Activated CD4-positive, alpha-beta T cell treated with anti-CD3 and anti-CD28 coated beads, Interleukin-2, amount 50 U/mL, for 1 hour (primary cell): ENCODE data around the gene BBS9.

Source experiments
- DNase-seq: peaks from one replicate; pipeline ENCODE4 v3.0.0-alpha.2; 2020

BBS9 gene

GRCh38 chr7:33627741-33628140 lies 498.4 kb downstream of the BBS9 start:
- DNase-seq: no peak

GRCh38 chr7:33628894-33629293 lies 499.5 kb downstream of the BBS9 start:
- DNase-seq: no peak

- no peak for DNase-seq
Measured at GRCh38 chr7:33630359-33630758, 501.0 kb downstream of the BBS9 start.

- DNase-seq: no peak
Measured at GRCh38 chr7:33632322-33632721, 503.0 kb downstream of the BBS9 start.

GRCh38 chr7:33632840-33633525 lies 503.6 kb downstream of the BBS9 start:
- no peak for DNase-seq

GRCh38 chr7:33634606-33635005 lies 505.2 kb downstream of the BBS9 start:
- no peak for DNase-seq

GRCh38 chr7:33636359-33636758 lies 507.0 kb downstream of the BBS9 start:
- no peak for DNase-seq

- no peak for DNase-seq
Measured at GRCh38 chr7:33639552-33640197, 510.3 kb downstream of the BBS9 start.

GRCh38 chr7:33640741-33641140 lies 511.4 kb downstream of the BBS9 start:
- DNase-seq: no peak

- no peak for DNase-seq
Measured at GRCh38 chr7:33642312-33642711, 512.9 kb downstream of the BBS9 start.

- DNase-seq: no peak
Measured at GRCh38 chr7:33643530-33643929, 514.2 kb downstream of the BBS9 start.

- DNase-seq: no peak
Measured at GRCh38 chr7:33644489-33644888, 515.1 kb downstream of the BBS9 start.

- DNase-seq: no peak
Measured at GRCh38 chr7:33645104-33645503, 515.7 kb downstream of the BBS9 start.

GRCh38 chr7:33646166-33646565 lies 516.8 kb downstream of the BBS9 start:
- no peak for DNase-seq

GRCh38 chr7:33646891-33647391 lies 517.6 kb downstream of the BBS9 start:
- no peak for DNase-seq

- no peak for DNase-seq
Measured at GRCh38 chr7:33649476-33650441, 520.4 kb downstream of the BBS9 start.

- DNase-seq: no peak
Measured at GRCh38 chr7:33650828-33651227, 521.5 kb downstream of the BBS9 start.

- no peak for DNase-seq
Measured at GRCh38 chr7:33651998-33652515, 522.7 kb downstream of the BBS9 start.

GRCh38 chr7:33654676-33655075 lies 525.3 kb downstream of the BBS9 start:
- no peak for DNase-seq
